Fibroblast of mammary gland (primary cell): ENCODE data around the gene SPPL3.

ENCODE experiments used
- DNase-seq: peaks from one replicate; pipeline ENCODE4 v3.0.0-alpha.2; 2010; ENCODE audit warnings: low read depth
- H3K4me3 ChIP-seq: 2 replicates; pipeline ENCODE4 v1.5.1; 2011; ENCODE audit warnings: low read depth, mild to moderate bottlenecking, low read length, moderate library complexity; ENCODE audit not compliant: control insufficient read depth
- TF ChIP-seq, protein P1 (sequence below): conservative IDR thresholded peaks from 2 replicates; pipeline ENCODE4 v1.5.1; 2011; ENCODE audit warnings: low read depth, low read length, inconsistent platforms; ENCODE audit not compliant: control insufficient read depth, insufficient read depth

SPPL3 gene

GRCh38 chr12:120784804-120785203, 119.4 kb downstream of the SPPL3 start:
- H3K4me3 ChIP-seq: no peak overlapping the region
- no peak for DNase-seq
- TF ChIP-seq, protein P1, sequence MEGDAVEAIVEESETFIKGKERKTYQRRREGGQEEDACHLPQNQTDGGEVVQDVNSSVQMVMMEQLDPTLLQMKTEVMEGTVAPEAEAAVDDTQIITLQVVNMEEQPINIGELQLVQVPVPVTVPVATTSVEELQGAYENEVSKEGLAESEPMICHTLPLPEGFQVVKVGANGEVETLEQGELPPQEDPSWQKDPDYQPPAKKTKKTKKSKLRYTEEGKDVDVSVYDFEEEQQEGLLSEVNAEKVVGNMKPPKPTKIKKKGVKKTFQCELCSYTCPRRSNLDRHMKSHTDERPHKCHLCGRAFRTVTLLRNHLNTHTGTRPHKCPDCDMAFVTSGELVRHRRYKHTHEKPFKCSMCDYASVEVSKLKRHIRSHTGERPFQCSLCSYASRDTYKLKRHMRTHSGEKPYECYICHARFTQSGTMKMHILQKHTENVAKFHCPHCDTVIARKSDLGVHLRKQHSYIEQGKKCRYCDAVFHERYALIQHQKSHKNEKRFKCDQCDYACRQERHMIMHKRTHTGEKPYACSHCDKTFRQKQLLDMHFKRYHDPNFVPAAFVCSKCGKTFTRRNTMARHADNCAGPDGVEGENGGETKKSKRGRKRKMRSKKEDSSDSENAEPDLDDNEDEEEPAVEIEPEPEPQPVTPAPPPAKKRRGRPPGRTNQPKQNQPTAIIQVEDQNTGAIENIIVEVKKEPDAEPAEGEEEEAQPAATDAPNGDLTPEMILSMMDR: no peak

- TF ChIP-seq, protein P1: no peak
Observed at GRCh38 chr12:120783197-120783596, 121.0 kb downstream of the SPPL3 start.

GRCh38 chr12:120775862-120776552, 128.2 kb downstream of the SPPL3 start:
- no peak overlapping the region for H3K4me3 ChIP-seq
- DNase-seq: no peak
- TF ChIP-seq, protein P1: no peak

More at GRCh38 chr12:120783197-120783596, 121.0 kb downstream of the SPPL3 start:
- H3K4me3 ChIP-seq: no peak overlapping the region
- peak; percentile 84 for DNase-seq

DNA sequence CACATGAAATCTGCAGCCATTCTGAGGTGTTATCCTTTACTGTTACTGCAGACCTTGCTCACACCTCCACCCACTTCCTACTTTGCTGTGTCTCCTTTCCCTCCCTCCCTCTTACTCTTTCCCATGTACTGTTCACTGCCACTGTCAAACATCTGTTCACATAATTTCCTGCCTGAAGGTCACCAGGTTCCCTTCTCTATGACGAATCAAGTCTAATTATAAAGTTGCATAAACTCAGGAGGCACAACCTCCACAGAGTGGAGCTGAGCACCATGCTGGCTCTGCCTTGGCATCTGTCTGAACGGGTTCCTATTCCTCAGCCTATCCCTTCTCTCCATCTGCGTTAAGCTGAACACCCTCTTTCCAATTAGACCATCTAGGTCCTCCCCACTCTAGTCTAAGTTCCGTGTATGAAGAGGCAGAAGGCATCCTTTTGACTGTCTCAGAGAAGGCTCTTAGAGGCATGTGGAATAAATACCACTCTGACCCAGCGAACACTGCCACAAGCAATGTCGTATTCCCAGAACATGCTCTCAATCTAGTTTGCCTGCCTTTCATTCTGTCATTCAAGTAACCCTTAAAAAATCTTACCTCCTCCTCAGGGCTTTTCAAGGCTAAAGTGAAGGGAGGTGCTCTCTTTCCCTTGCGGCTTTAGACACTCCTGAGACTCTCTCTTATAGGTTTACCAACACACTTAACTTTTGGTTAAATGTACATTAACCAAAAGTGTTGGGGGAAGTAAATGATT, 129.8 kb downstream of the SPPL3 start:
- TF ChIP-seq, protein P1: no peak
- DNase-seq: no peak
- no peak overlapping the region for H3K4me3 ChIP-seq

GRCh38 chr12:120771097-120771496, 133.1 kb downstream of the SPPL3 start:
- H3K4me3 ChIP-seq: no peak overlapping the region
- DNase-seq: no peak
- TF ChIP-seq, protein P1: no peak

GRCh38 chr12:120767071-120768024, 136.8 kb downstream of the SPPL3 start:
- no peak overlapping the region for H3K4me3 ChIP-seq
- TF ChIP-seq, protein P1: no peak
- no peak for DNase-seq
